Activated T-helper 2 cell treated with anti-CD3 and anti-CD28 coated beads, Interferon-gamma antibody, Interleukin-2, Interleukin-4, amounts not matched to agents 10 μg/mL and 5 μg/mL and 100 μg/mL, durations not matched to agents 14 hours and 24 hours and 36 hours (primary cell): ENCODE data around the gene PTGDR2. TPM values are rescaled to one million over a fixed set of nuclear protein-coding genes. Genes with fewer than 3 reads are reported as not detected.

Source experiments
- DNase-seq: peaks from one replicate; pipeline ENCODE4 v3.0.0; 2021; ENCODE audit warnings: low spot score
- H3K27ac Mint-ChIP-seq: one replicate; pipeline ENCODE4 v1.8.0; 2021; ENCODE audit warnings: mixed read lengths
- H3K27me3 Mint-ChIP-seq: one replicate; pipeline ENCODE4 v1.8.0; 2021; ENCODE audit warnings: low read depth, mixed read lengths
- H3K36me3 Mint-ChIP-seq: one replicate; pipeline ENCODE4 v1.8.0; 2021; ENCODE audit warnings: low read depth, mixed read lengths
- H3K4me1 Mint-ChIP-seq: one replicate; pipeline ENCODE4 v1.8.0; 2021; ENCODE audit warnings: low read depth, mixed read lengths
- H3K4me3 Mint-ChIP-seq: one replicate; pipeline ENCODE4 v1.8.0; 2021; ENCODE audit warnings: low read depth, mild to moderate bottlenecking, moderate library complexity, mixed read lengths
- H3K9me3 Mint-ChIP-seq: one replicate; pipeline ENCODE4 v1.8.0; 2021; ENCODE audit warnings: mixed read lengths
- intact Hi-C: fragments of 100-400 bp; cut with micrococcal nuclease; formaldehyde crosslinking; loops from one replicate; pipeline ENCODE4 v1.15.1; 2023
- total RNA-seq: library from RNA; stranded (reverse); gene quantifications from 2 replicates; pipeline ENCODE4 v1.2.3, GENCODE V29; 2022

PTGDR2 gene
- total RNA-seq, 1 donor from 2014 or later: 0.32 TPM

GRCh38 chr11:60880643-60881282, 25.0 kb upstream of the PTGDR2 start:
- Mint-ChIP-seq H3K4me3 (no peak overlapping the region), H3K9me3 (no peaks in the 10 kb centered on the region), H3K27ac (no peak overlapping the region), H3K27me3 (no peaks in the 10 kb centered on the region), H3K4me1 (peaks cover 19% of the 10 kb centered on the region), H3K36me3 (peaks cover 66% of the 10 kb centered on the region)
- intact Hi-C loops: no loop called here
- no peak for DNase-seq

- Mint-ChIP-seq H3K27me3 (no peaks in the 10 kb centered on the region), H3K9me3 (no peaks in the 10 kb centered on the region), H3K4me3 (no peak overlapping the region), H3K36me3 (peaks cover 60% of the 10 kb centered on the region), H3K4me1 (peaks cover 19% of the 10 kb centered on the region), H3K27ac (no peak overlapping the region)
- no peak for DNase-seq
- intact Hi-C loops: no loop called here
These were observed 24.3 kb upstream of the PTGDR2 start for GRCh38 chr11:60879971-60880588.

GRCh38 chr11:60879104-60879503, 23.4 kb upstream of the PTGDR2 start:
- intact Hi-C loops: no loop called here
- H3K36me3 Mint-ChIP-seq: peaks cover 57% of the 10 kb centered on the region
- no peaks in the 10 kb centered on the region for H3K27me3 Mint-ChIP-seq
- DNase-seq: no peak
- peaks cover 26% of the 10 kb centered on the region for H3K4me1 Mint-ChIP-seq
- H3K9me3 Mint-ChIP-seq: no peaks in the 10 kb centered on the region
- no peak overlapping the region for H3K27ac Mint-ChIP-seq
- no peak overlapping the region for H3K4me3 Mint-ChIP-seq

GRCh38 chr11:60878245-60879101, 22.7 kb upstream of the PTGDR2 start:
- intact Hi-C loops: no loop called here
- H3K9me3 Mint-ChIP-seq: no peaks in the 10 kb centered on the region
- peaks cover 28% of the 10 kb centered on the region for H3K4me1 Mint-ChIP-seq
- H3K4me3 Mint-ChIP-seq: no peak overlapping the region
- H3K36me3 Mint-ChIP-seq: peaks cover 53% of the 10 kb centered on the region
- no peak overlapping the region for H3K27ac Mint-ChIP-seq
- H3K27me3 Mint-ChIP-seq: no peaks in the 10 kb centered on the region
- no peak for DNase-seq

- Mint-ChIP-seq H3K4me1 (peaks cover 42% of the 10 kb centered on the region), H3K4me3 (no peak overlapping the region), H3K9me3 (no peaks in the 10 kb centered on the region), H3K27me3 (no peaks in the 10 kb centered on the region), H3K36me3 (peaks cover 35% of the 10 kb centered on the region), H3K27ac (no peak overlapping the region)
- DNase-seq: no peak
- intact Hi-C loops: no loop called here
These were observed 20.4 kb upstream of the PTGDR2 start for GRCh38 chr11:60876168-60876485.

- no peaks in the 10 kb centered on the region for H3K27me3 Mint-ChIP-seq
- H3K4me3 Mint-ChIP-seq: no peak overlapping the region
- H3K4me1 Mint-ChIP-seq: peaks cover 45% of the 10 kb centered on the region
- DNase-seq: no peak
- H3K27ac Mint-ChIP-seq: no peak overlapping the region
- H3K9me3 Mint-ChIP-seq: no peaks in the 10 kb centered on the region
- intact Hi-C loops: no loop called here
- H3K36me3 Mint-ChIP-seq: peaks cover 29% of the 10 kb centered on the region
These were observed 19.8 kb upstream of the PTGDR2 start for GRCh38 chr11:60875366-60876167.

GRCh38 chr11:60874421-60875365, 18.9 kb upstream of the PTGDR2 start:
- intact Hi-C loops: loop anchor here (5.0 kb wide), 1 partner anchor 42 kb away; no protein-coding TSS in a partner anchor
- peaks cover 49% of the 10 kb centered on the region for H3K4me1 Mint-ChIP-seq
- no peak overlapping the region for H3K4me3 Mint-ChIP-seq
- H3K27ac Mint-ChIP-seq: no peak overlapping the region
- H3K9me3 Mint-ChIP-seq: no peaks in the 10 kb centered on the region
- H3K27me3 Mint-ChIP-seq: no peaks in the 10 kb centered on the region
- DNase-seq: no peak
- H3K36me3 Mint-ChIP-seq: peaks cover 25% of the 10 kb centered on the region

- Mint-ChIP-seq H3K9me3 (no peaks in the 10 kb centered on the region), H3K27me3 (no peaks in the 10 kb centered on the region), H3K36me3 (peaks cover 18% of the 10 kb centered on the region), H3K27ac (no peak overlapping the region), H3K4me3 (no peak overlapping the region), H3K4me1 (peaks cover 58% of the 10 kb centered on the region)
- DNase-seq: no peak
- intact Hi-C loops: loop anchor here (5.0 kb wide), 1 partner anchor 41 kb away; no protein-coding TSS in a partner anchor
These were observed 17.8 kb upstream of the PTGDR2 start for GRCh38 chr11:60873533-60873932.

GRCh38 chr11:60872961-60873524, 17.3 kb upstream of the PTGDR2 start:
- Mint-ChIP-seq H3K27me3 (no peaks in the 10 kb centered on the region), H3K4me1 (peaks cover 62% of the 10 kb centered on the region), H3K36me3 (peaks cover 18% of the 10 kb centered on the region), H3K4me3 (no peak overlapping the region), H3K9me3 (no peaks in the 10 kb centered on the region), H3K27ac (no peak overlapping the region)
- DNase-seq: no peak
- intact Hi-C loops: loop anchor here (5.0 kb wide), 1 partner anchor 41 kb away; no protein-coding TSS in a partner anchor

- H3K4me1 Mint-ChIP-seq: peaks cover 62% of the 10 kb centered on the region
- intact Hi-C loops: loop anchor here (5.0 kb wide), 1 partner anchor 40 kb away; no protein-coding TSS in a partner anchor
- H3K27ac Mint-ChIP-seq: no peak overlapping the region
- H3K36me3 Mint-ChIP-seq: peaks cover 12% of the 10 kb centered on the region
- no peaks in the 10 kb centered on the region for H3K27me3 Mint-ChIP-seq
- DNase-seq: no peak
- no peak overlapping the region for H3K4me3 Mint-ChIP-seq
- no peaks in the 10 kb centered on the region for H3K9me3 Mint-ChIP-seq
These were observed 16.6 kb upstream of the PTGDR2 start for GRCh38 chr11:60872124-60872960.
